H1 (cell line): ENCODE results near the gene SHROOM2. TPM values are rescaled to one million over a fixed set of nuclear protein-coding genes. Genes with fewer than 3 reads are reported as not detected.

ENCODE experiments used
- BCL11A ChIP-seq, 2 experiments: IDR thresholded peaks; one replicate each; pipeline ENCODE4 v1.6.1; 2011; ENCODE audit warnings: low read depth in 2 of 2, low read length in 2 of 2, mild to moderate bottlenecking in 2 of 2
- polyA plus RNA-seq, 7 experiments: library from polyadenylated mRNA; depleted of rRNA in 3 of 7; stranded (reverse) in 5 of 7; unstranded in 2 of 7; fragments of >200 nt in 5 of 7; fragments of 200-250 nt in 2 of 7; gene quantifications; 1 replicate in 5 of 7; 2 replicates in 1 of 7; 4 replicates in 1 of 7; pipeline versions ENCODE4 v1.2.1 to v1.2.3, GENCODE V29; 2011 to 2013; ENCODE audit warnings: missing spikeins in 2 of 7, mixed read lengths in 2 of 7
- total RNA-seq: library from RNA; stranded (reverse); fragmentation: NEBNext Ultra II Directional; extraction: Animal tissue kit (Norgen Biotek cat#: 25700); gene quantifications from 2 replicates; pipeline ENCODE4 v1.2.1, GENCODE V29; 2021
- TF ChIP-seq, protein P1 (sequence below), 3 experiments: IDR thresholded peaks; 1 replicate in 2 of 3; 2 replicates in 1 of 3; pipeline versions ENCODE4 v1.5.1 to v1.6.1; 2011; ENCODE audit warnings: low read length in 3 of 3, mild to moderate bottlenecking in 3 of 3, inconsistent platforms in 2 of 3, low read depth in 1 of 3, moderate library complexity in 1 of 3; ENCODE audit not compliant: insufficient read depth in 1 of 3; ENCODE audit errors: control extremely low read depth in 1 of 3
- TF ChIP-seq, protein P2 (sequence below): IDR thresholded peaks from 2 replicates; pipeline ENCODE4 v1.6.1; 2012; ENCODE audit warnings: low read length, inconsistent platforms

The SHROOM2 gene
- total and polyA plus RNA-seq, 2 of the 8 experiments (the other 6 are each of a cell fraction or from before 2014, with no cell fraction given): 3.4 to 14.2 TPM

- TF ChIP-seq, protein P1, sequence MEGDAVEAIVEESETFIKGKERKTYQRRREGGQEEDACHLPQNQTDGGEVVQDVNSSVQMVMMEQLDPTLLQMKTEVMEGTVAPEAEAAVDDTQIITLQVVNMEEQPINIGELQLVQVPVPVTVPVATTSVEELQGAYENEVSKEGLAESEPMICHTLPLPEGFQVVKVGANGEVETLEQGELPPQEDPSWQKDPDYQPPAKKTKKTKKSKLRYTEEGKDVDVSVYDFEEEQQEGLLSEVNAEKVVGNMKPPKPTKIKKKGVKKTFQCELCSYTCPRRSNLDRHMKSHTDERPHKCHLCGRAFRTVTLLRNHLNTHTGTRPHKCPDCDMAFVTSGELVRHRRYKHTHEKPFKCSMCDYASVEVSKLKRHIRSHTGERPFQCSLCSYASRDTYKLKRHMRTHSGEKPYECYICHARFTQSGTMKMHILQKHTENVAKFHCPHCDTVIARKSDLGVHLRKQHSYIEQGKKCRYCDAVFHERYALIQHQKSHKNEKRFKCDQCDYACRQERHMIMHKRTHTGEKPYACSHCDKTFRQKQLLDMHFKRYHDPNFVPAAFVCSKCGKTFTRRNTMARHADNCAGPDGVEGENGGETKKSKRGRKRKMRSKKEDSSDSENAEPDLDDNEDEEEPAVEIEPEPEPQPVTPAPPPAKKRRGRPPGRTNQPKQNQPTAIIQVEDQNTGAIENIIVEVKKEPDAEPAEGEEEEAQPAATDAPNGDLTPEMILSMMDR (IDR thresholded peaks at IDR 0.05; ENCODE audit: control extremely low read depth in 1 of 3, insufficient read depth in 1 of 3, low read depth in 1 of 3, low read length in 3 of 3): no peak
- TF ChIP-seq, protein P2, sequence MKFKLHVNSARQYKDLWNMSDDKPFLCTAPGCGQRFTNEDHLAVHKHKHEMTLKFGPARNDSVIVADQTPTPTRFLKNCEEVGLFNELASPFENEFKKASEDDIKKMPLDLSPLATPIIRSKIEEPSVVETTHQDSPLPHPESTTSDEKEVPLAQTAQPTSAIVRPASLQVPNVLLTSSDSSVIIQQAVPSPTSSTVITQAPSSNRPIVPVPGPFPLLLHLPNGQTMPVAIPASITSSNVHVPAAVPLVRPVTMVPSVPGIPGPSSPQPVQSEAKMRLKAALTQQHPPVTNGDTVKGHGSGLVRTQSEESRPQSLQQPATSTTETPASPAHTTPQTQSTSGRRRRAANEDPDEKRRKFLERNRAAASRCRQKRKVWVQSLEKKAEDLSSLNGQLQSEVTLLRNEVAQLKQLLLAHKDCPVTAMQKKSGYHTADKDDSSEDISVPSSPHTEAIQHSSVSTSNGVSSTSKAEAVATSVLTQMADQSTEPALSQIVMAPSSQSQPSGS: no peak
- no peak for TF ChIP-seq BCL11A (IDR thresholded peaks at IDR 0.05; ENCODE audit: low read depth in 2 of 2, low read length in 2 of 2)
These were observed 1.9 kb upstream of the SHROOM2 start (continued) for GRCh38 chrX:9784332-9784731.
